ENCODE measurements around the gene LAMA2. TPM values are rescaled to one million over a fixed set of nuclear protein-coding genes. Genes with fewer than 3 reads are reported as not detected.

LAMA2 gene
- total RNA-seq, 1 experiment from 2014 or later = 8.2 TPM

GRCh38 chr6:129163551-129163950 lies 280.6 kb downstream of the LAMA2 start:
- ATAC-seq = no peak
- DNase-seq (ENCODE audit: low read depth, low spot score) = no peak
- TF ChIP-seq CTCF (IDR thresholded peaks at IDR 0.05 in 2 of 3, conservative IDR thresholded peaks at IDR 0.05 in 1 of 3; ENCODE audit: borderline replicate concordance in 1 of 3, insufficient read depth in 1 of 3, low read depth in 2 of 3, low read length in 2 of 3) (no peak), POLR2AphosphoS5 (IDR thresholded peaks at IDR 0.05; ENCODE audit: low read depth, low read length) (no peak), EZH2phosphoT487 (IDR thresholded peaks at IDR 0.05; ENCODE audit: borderline replicate concordance) (no peak), ZNF274 (IDR thresholded peaks at IDR 0.05; ENCODE audit: low read depth, low read length) (no peak), SP1 (IDR thresholded peaks at IDR 0.05; ENCODE audit: low read depth) (no peak)
- no peak overlapping the region for H3K27ac ChIP-seq (ENCODE audit: low read depth, low read length)
- no peak overlapping the region for H3K4me3 ChIP-seq (replicated peaks in 1 of 2; ENCODE audit: low read depth in 1 of 2, low read length in 2 of 2)
- H4K20me1 ChIP-seq (ENCODE audit: insufficient read depth) = no peaks in the 10 kb centered on the region
- ChIA-PET RAD21 (ENCODE audit: low non-redundant PET in 1 of 2, low total read pairs in 2 of 2, uncharacterized antibody in 2 of 2, unreplicated experiment in 2 of 2) (no interaction called here), CTCF (no interaction called here), POLR2A (no interaction called here)
- no peaks in the 10 kb centered on the region for H3K27me3 ChIP-seq (ENCODE audit: insufficient read depth, low read length)
- no peak overlapping the region for H3K4me2 ChIP-seq (ENCODE audit: low read length)
- no peaks in the 10 kb centered on the region for H3K36me3 ChIP-seq (ENCODE audit: control insufficient read depth in 1 of 2, insufficient read depth in 2 of 2, low read length in 2 of 2)
- no peak overlapping the region for H3K9ac ChIP-seq (ENCODE audit: low read length)
- no peaks in the 10 kb centered on the region for H3K4me1 ChIP-seq (ENCODE audit: control insufficient read depth in 1 of 2, insufficient read depth in 2 of 2, low read length in 2 of 2)
- no peaks in the 10 kb centered on the region for H3K79me2 ChIP-seq (ENCODE audit: insufficient read depth, low read length)
- H3K9me2 ChIP-seq (ENCODE audit: insufficient read depth) = no peaks in the 10 kb centered on the region
- no peaks in the 10 kb centered on the region for H3K9me3 ChIP-seq (ENCODE audit: control insufficient read depth in 1 of 2, insufficient read depth in 1 of 2, low read depth in 1 of 2, low read length in 2 of 2)
- no peak overlapping the region for H2AFZ ChIP-seq (ENCODE audit: low read depth, low read length, poor library complexity, severe bottlenecking)
- intact Hi-C loops (cut with micrococcal nuclease) = no loop called here
- no TSS peak for BruUV-seq (replicated peaks)

- Histone ChIP-seq H2AFZ (ENCODE audit: low read depth, low read length, poor library complexity, severe bottlenecking) (peak overlapping the region; percentile 6), H3K4me2 (ENCODE audit: low read length) (no peak overlapping the region), H3K4me3 (replicated peaks in 1 of 2; ENCODE audit: low read depth in 1 of 2, low read length in 2 of 2) (no peak overlapping the region), H4K20me1 (ENCODE audit: insufficient read depth) (no peaks in the 10 kb centered on the region), H3K79me2 (ENCODE audit: insufficient read depth, low read length) (no peaks in the 10 kb centered on the region), H3K9me3 (ENCODE audit: control insufficient read depth in 1 of 2, insufficient read depth in 1 of 2, low read depth in 1 of 2, low read length in 2 of 2) (no peaks in the 10 kb centered on the region), H3K4me1 (ENCODE audit: control insufficient read depth in 1 of 2, insufficient read depth in 2 of 2, low read length in 2 of 2) (no peaks in the 10 kb centered on the region), H3K36me3 (ENCODE audit: control insufficient read depth in 1 of 2, insufficient read depth in 2 of 2, low read length in 2 of 2) (no peaks in the 10 kb centered on the region), H3K9ac (ENCODE audit: low read length) (no peak overlapping the region), H3K27ac (ENCODE audit: low read depth, low read length) (no peak overlapping the region), H3K9me2 (ENCODE audit: insufficient read depth) (no peaks in the 10 kb centered on the region), H3K27me3 (ENCODE audit: insufficient read depth, low read length) (no peaks in the 10 kb centered on the region)
- ChIA-PET RAD21 (ENCODE audit: low non-redundant PET in 1 of 2, low total read pairs in 2 of 2, uncharacterized antibody in 2 of 2, unreplicated experiment in 2 of 2) (no interaction called here), CTCF (no interaction called here), POLR2A (no interaction called here)
- DNase-seq (ENCODE audit: low read depth, low spot score) = no peak
- intact Hi-C loops (cut with micrococcal nuclease) = no loop called here
- ATAC-seq = no peak
- no TSS peak for BruUV-seq (replicated peaks)
- no peak for TF ChIP-seq POLR2A (IDR thresholded peaks at IDR 0.05; ENCODE audit: borderline replicate concordance, extremely low read depth, insufficient read depth, insufficient read length)
- no peak for TF ChIP-seq CTCF (IDR thresholded peaks at IDR 0.05 in 2 of 3, conservative IDR thresholded peaks at IDR 0.05 in 1 of 3; ENCODE audit: borderline replicate concordance in 1 of 3, insufficient read depth in 1 of 3, low read depth in 2 of 3, low read length in 2 of 3)
- no peak for TF ChIP-seq ZFX (IDR thresholded peaks at IDR 0.05)
- TF ChIP-seq ZNF274 (IDR thresholded peaks at IDR 0.05; ENCODE audit: low read depth, low read length) = no peak
- no peak for TF ChIP-seq CBX3 (IDR thresholded peaks at IDR 0.05; ENCODE audit: low read depth)
- no peak for TF ChIP-seq REST (IDR thresholded peaks at IDR 0.05; ENCODE audit: low read depth)
- TF ChIP-seq RAD21 (IDR thresholded peaks at IDR 0.05; ENCODE audit: low read depth) = no peak
- TF ChIP-seq ELF1 (IDR thresholded peaks at IDR 0.05; ENCODE audit: borderline replicate concordance, low read depth) = no peak
- no peak for TF ChIP-seq YY1 (IDR thresholded peaks at IDR 0.05; ENCODE audit: extremely low read depth, insufficient replicate concordance, low read depth, low read length)
- no peak for TF ChIP-seq CEBPB (IDR thresholded peaks at IDR 0.05; ENCODE audit: low read depth)
- no peak for TF ChIP-seq EZH2 (IDR thresholded peaks at IDR 0.05)
Measured at GRCh38 chr6:129164032-129164431, 281.1 kb downstream of the LAMA2 start.
